ENCODE results near the gene ZG16.
"Not testable (repeated sequence)": the region's sequence is repeated elsewhere in the genome, so short reads cannot be mapped to it uniquely, and the experiment has no call there.

GRCh38 chr16:29740630-29741015, 37.4 kb upstream of the ZG16 start:
- TF ChIP-seq MXD4 (CRISPR knock-in tag; IDR thresholded peaks at IDR 0.05; ENCODE audit: borderline replicate concordance); CTCF (IDR thresholded peaks at IDR 0.05); NFYB (CRISPR knock-in tag; conservative IDR thresholded peaks at IDR 0.05; ENCODE audit: low read depth); SP1 (CRISPR knock-in tag; conservative IDR thresholded peaks at IDR 0.05); ZNF416 (CRISPR knock-in tag; IDR thresholded peaks at IDR 0.05): not testable (repeated sequence)

Measured in WTC11 (cell line).